Germinal center (tissue), 1 donor: ENCODE measurements around the gene NLGN2.
A peak's percentile ranks its signal among the peaks of the same experiment; 100 is the strongest.
"Not testable (repeated sequence)": the region's sequence is repeated elsewhere in the genome, so short reads cannot be mapped to it uniquely, and the experiment has no call there.

Experiments used
- DNase-seq: peaks from one replicate; pipeline ENCODE4 v3.0.0; 2012; ENCODE audit warnings: mixed read lengths, low spot score

Gene NLGN2

GRCh38 chr17:7407485-7408251 is at the start of gene NLGN2:
TSS of gene NLGN2 (plus strand) at chr17:7407845. CDS start at chr17:7408256, 411 bp downstream.
- DNase-seq = no peak

DNA sequence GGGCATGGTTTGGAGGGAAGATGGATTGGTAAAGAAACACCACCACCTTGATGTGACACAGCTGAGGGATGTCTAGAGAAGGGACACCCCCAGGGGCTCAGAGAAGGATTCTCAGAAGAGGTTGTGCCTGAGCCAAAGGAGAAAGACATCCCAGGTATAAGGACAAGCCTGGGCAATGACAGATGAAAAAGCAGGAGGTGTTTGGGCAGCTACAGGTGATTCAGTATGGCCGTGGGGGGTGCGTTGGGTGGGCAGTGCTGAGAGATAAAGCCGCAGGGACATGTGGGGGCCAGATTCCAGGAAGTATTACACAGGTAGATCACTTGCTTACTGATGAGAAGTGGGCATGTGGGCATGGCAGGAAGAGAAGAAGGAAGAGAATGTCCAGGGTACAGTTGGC is 45.7 kb upstream of the NLGN2 start:
- DNase-seq = no peak

- DNase-seq = no peak
Observed at GRCh38 chr17:7363311-7363710, 44.3 kb upstream of the NLGN2 start.

GRCh38 chr17:7365963-7366362 is 41.7 kb upstream of the NLGN2 start:
- DNase-seq = not testable (repeated sequence)

GRCh38 chr17:7367083-7367482 is 40.6 kb upstream of the NLGN2 start:
- DNase-seq = no peak

GRCh38 chr17:7367918-7368598 is 39.6 kb upstream of the NLGN2 start:
- no peak for DNase-seq

DNA sequence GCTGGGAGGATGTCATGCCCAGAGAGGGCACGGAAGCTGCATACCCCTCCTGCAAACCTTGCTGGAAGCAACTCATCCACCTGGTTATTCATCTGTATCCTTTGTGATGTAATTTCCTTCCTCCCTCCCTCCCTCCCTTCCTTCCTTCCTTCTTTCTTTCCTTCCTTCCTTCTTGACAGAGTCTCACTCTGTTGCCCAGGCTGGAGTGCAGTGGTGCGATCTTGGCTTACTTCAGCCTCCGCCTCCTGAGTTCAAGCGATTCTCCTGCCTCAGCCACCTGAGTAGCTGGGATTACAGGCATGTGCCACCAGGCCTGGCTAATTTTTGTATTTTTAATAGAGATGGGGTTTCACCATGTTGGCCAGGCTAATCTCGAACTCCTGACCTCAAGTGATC is 39.0 kb upstream of the NLGN2 start:
- DNase-seq = not testable (repeated sequence)

GRCh38 chr17:7369825-7370224 is 37.8 kb upstream of the NLGN2 start:
- no peak for DNase-seq

GRCh38 chr17:7370853-7371252 is 36.8 kb upstream of the NLGN2 start:
- DNase-seq = no peak

GRCh38 chr17:7374353-7374752 is 33.3 kb upstream of the NLGN2 start:
- no peak for DNase-seq

DNA sequence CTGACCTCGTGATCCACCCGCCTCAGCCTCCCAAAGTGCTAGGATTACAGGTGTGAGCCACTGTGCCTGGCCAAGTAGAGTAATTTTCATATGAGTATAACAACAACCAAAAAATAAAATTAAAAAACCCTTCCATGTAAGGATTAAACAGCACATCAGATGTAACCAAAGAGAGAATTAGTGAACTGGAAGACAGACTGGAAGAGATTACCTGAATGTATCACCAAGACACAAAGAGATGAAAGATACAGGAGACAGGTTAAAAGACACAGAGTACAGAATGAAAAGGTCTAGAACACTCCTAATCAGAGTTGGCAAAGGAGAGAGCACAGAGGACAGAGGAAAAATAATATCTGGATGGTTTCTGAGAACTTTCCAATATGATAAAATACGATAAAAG is 28.5 kb upstream of the NLGN2 start:
- DNase-seq = no peak

GRCh38 chr17:7380321-7380720 is 27.3 kb upstream of the NLGN2 start:
- DNase-seq = no peak

DNA sequence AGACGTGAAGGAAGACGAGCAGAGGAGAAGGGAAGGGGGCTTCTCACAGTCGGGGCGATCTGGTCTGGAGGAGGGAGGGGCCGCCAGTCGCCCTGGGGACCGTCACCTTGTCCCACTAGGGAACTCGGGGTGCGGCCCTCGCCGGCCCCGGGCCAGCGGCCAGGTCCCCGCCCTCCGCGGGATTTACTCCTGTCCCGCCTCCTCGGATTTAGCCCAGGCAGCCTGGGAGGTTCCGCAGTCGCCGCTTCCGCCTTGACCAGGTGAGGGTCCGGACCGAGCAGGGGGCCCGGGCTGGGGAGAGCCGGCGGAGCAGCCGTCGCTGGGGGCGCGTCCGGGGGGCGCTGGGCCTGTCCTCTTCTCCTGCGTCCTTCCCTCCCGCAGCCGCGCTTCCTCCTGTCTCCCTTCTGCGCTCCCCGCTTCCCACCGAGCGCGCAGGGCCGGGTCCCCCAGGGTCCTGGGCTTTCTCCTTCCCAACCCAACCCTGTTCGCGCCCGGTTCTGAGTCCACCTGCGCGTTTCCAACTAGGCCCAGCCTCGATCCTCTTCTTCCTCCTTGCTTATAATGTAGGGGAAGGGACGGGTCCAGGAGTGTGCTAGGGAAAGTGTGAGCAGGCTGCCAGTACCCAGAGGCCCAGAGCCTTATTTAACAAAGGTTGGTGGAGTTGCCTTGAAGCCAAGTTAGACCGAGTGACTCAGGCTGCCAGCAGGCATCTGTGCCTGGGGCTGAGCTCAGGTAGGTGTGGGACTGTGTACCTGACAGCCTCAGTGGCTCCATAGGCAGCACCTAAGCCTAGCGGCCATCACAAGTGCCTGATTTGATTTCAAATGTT is 26.6 kb upstream of the NLGN2 start, which contains the start of gene TNK1:
Gene TNK1 (plus strand): TSS at position 235 of the 829 bp plus-strand sequence. CDS start 1,838 bp downstream, outside the sequence.
- no peak for DNase-seq

DNA sequence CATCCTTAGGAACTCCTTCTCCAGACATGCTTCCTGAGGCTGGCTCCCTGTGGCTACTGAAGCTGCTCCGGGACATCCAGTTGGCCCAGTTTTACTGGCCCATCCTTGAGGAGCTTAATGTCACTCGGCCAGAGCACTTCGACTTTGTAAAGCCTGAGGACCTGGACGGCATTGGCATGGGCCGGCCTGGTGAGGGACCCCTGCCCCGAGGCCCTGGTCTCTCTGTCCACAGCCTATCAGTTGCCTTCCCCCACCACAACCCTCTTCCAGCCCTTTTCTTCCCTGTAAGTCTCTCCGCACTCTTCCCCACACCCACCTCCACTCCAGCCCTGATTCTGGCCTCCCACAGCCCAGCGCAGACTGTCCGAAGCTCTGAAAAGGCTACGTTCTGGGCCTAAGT is 24.7 kb upstream of the NLGN2 start:
- no peak for DNase-seq

- DNase-seq = no peak
Observed at GRCh38 chr17:7383371-7383741, 24.3 kb upstream of the NLGN2 start.

- DNase-seq = peak; percentile 92
Observed at GRCh38 chr17:7383742-7384488, 23.7 kb upstream of the NLGN2 start.

DNA sequence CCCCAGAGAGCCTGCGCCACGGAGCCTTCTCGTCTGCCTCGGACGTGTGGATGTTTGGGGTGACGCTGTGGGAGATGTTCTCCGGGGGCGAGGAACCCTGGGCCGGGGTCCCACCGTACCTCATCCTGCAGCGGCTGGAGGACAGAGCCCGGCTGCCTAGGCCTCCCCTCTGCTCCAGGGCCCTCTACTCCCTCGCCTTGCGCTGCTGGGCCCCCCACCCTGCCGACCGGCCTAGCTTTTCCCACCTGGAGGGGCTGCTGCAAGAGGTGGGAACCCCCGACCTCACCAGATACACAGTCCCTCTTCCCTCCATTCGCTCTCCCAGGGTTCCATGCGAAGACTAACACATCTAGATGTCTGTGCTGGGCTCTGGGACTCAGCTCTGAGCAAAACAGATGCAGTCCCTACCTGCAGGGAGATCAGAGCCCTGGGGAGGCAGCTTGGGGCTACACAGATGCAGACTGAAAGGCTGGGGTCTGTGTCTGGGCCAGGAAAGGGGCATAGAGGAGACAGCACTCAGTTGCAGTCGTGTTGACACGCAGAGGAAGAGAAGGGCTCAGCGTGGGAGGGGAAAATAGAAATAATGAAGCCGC is 23.1 kb upstream of the NLGN2 start:
- DNase-seq = no peak

DNA sequence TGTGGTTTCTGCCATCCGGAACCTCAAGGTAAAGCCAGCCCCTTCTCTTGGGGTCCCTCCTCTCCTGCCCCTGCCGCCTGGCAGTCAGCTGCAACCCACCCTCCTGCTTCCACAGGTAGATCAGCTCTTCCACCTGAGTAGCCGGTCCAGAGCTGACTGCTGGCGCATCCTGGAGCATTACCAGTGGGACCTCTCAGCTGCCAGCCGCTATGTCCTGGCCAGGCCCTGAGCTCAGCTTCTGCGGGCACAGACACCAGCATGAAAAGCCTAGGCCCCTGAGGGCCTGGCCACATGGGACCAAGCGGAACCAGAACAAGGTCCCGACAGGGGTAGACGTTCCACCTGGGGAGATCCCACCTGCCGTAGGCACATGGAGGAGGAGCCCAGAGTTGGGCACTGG is 18.8 kb upstream of the NLGN2 start:
- no peak for DNase-seq

DNA sequence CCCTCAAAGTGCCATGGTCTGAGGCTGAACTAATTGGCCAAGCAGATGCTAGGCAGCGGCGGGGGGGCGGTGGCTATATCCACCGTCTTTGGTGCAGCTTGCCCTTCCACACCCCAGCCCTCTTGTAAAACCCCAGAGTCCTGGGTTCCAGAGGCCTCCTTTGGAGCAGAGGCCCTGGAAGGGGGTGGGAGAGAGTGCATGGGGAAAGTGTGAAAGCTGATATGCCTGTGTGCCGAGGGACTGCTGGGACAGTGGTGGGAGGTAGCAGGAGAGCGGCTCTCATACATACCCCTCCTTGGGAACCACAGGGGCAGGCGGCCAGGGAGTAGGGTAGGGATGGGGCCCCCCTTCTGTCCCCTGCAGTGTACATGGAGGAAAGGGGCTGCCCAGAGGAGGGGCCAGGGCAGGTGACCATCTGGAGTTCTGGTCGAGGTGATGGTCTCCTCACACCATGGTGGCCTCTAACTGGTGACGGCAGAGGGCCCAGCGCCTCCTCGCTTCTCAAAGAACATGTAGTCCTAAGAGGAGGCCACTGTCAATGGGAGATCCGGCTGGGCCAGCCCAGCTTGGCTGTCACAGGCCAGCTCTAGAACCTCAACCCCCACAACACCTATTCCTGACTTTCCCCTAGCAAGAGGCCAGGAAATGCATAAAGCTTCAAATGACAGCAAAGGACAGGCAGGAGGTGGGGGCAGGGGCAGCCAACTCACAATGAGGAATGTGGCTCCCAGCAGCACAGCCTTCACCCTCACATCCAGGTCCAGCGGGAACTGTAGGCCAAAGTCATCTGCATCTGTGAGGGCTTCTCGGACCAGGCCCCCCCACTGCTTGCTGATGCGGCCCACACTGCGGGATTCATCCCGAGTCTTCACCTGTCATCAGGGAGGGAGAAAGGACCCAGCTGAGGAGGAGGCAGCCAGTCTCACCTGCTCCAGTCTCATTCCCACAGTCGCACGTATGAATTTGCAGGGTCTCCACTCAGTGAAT is 17.4 kb upstream of the NLGN2 start:
- no peak for DNase-seq

- DNase-seq = no peak
Observed at GRCh38 chr17:7391307-7391706, 16.3 kb upstream of the NLGN2 start.
